DMS 273 (cell line): ENCODE measurements around the gene DAB2IP.
A peak's percentile ranks its signal among the peaks of the same experiment; 100 is the strongest.
"Not testable (repeated sequence)": the region's sequence is repeated elsewhere in the genome, so short reads cannot be mapped to it uniquely, and the experiment has no call there.

Experiments used
- DNase-seq: peaks from one replicate; lab custom pipeline; 2025; ENCODE audit not compliant: unreplicated experiment; lab: John Stamatoyannopoulos, UW

DAB2IP gene

DNA sequence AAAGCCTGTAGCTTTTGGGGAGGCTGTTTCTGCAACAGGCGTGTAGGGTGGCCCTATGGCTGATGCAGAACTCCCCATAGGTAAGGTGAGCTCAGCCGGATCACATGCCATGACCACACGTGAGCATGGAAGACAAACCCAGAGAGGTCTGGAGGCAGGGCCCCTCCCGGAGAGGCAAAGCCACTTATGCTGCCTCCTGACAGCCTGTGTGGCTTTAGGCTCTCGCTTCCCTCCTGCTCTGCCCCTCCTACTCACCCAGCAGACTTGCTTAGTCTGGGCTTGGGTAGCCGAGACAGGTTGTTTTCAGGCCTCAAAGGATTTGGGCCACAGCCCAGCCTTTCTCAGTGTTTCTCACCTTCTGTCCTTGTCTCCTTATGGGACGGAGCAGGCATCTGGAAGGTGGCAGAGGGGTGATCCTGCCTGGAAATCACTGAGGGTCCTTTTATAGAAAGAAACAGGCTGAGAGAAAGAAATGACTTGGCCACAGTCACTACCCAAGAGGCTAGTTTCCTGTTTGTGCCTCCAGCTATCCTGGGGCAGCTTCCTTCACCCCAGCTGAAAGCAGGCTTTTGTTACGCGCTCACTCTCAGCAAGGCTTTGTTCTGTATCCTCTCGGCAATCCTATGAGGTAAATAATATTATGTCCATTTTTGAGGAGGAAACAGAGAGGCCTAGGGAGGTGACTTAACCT lies 89.9 kb downstream of the DAB2IP start:
- DNase-seq: peak; percentile 70

DNA sequence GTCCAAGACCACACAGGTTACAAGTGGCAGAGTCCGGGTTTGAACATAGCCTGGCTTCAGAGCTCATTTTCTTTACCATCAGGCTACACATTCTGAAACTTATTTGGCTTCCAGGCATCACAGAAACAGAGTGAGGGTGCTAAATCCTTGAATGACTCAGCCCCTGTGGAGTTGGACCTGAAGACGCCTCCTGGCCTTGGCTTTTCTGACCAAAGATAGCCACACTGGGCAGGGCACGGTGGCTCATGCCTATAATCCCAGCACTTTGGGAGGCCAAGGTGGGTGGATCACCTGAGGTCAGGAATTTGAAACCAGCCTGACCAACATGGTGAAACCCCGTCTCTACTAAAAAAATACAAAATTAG lies 90.5 kb downstream of the DAB2IP start:
- not testable (repeated sequence) for DNase-seq

DNA sequence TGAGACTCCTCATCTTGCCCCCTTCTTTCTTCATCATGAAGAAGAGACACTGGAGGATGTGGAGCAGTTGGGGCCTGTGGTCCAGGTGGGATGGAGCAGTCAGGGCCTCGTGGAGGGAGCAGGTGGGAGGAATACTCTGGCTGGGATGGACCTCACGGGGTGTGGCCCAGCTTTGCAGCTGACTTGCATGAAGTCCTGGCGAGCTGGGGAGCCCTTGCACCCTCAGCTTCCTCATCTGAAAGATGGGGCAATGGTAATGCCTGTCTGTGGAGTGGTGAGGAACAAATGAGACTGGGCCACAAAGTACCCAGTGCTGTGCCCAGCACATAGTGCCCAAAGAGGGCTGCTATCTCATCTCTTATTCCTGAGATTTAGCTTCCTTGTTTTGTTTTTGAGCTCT lies 91.5 kb downstream of the DAB2IP start:
- DNase-seq: no peak

DNA sequence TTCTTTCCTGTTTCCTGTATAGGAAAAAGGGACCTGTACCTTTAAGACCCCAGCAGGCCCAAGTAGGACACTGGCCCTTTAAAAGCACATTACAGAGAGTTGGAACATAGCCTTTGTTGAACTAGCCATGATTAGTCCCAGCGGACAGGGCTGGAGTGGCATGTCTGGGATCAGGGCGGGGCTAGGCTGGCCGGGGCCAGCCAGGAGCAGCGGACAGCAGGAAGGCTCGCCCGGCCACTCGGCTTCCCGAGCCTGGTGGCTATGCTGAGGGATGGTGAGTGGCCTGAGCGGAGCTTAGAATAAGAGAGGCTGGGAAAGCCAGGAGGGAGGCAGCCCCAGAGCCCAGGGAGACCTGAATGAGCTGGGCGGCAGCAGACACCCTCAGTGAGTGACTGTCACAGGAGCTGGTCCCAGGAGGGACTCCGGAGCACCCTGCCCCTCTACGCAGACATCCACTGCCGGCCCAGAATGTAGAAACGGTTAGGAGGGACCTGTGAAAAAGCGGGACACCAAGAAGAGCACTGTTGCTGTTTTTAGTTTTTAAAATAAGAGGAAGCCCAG lies 92.1 kb downstream of the DAB2IP start:
- peak; percentile 21 for DNase-seq

DNA sequence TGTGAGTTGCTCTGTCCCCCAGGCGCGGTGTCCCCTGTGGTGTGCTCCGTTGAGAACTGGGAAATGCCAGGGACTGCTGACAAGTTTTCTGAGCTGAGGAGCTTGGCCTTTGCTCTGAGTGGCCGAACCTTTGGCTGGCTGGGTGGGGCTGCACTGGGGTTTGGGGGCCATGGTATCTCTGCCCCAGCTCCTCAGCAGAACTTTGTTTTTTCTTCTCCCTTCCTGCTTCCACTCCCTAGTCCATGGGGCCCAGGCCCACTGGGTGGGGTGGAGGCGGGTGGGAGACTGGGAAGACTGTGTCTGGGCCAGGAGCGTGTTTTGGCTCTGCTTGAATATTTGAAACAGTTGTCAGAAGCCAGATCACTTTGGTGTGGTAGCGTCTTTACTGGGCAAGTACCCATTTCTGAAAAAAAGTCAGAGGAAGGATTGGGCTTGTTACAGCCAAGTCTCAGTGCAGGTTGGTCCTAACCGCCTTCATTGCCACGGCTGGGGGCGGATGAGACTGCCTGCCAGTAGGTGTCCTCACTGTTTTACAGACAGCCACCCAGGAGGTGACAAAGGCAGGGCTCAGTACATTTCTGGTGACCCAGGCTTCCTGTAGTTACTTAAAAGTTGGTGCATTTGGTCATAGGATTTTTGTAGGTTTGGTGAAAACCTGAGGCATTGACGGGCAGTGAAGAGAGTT lies 92.7 kb downstream of the DAB2IP start:
- DNase-seq: peak; percentile 34

DNA sequence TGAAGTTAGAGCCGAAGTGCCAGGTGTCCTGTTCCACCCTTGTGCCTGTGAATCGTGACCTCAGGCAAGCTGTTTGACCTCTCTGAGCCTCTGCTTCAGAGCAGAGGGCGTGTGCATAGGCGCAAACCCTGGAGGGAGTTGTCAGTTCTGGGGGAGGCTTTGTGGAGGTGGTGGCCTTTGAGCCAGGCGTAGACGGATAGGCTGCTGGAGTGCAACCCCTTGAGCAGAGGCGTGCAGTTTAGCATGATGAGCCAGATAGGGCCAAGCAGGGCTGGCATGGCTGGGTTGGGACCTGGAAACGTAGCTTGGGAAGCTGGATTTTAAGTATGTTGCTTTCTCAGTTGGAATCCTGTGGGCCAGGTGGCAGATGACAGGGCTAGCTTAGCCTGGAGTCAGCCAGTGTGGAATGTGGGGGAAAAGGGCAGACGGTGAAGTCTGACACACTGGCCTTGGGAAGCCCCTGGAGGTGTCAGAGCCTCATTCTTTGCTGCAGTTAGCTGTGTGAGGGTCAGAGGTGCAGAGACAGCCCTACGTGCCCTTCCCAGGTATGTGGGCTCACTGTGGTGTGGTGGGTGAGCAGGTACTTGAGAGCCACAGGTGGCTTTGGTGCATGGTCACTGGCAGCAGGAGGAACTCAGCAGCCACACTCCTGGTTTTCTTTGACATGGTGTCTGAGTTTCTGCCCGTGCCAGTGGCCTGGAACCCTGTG lies 93.4 kb downstream of the DAB2IP start:
- peak; percentile 21 for DNase-seq

DNA sequence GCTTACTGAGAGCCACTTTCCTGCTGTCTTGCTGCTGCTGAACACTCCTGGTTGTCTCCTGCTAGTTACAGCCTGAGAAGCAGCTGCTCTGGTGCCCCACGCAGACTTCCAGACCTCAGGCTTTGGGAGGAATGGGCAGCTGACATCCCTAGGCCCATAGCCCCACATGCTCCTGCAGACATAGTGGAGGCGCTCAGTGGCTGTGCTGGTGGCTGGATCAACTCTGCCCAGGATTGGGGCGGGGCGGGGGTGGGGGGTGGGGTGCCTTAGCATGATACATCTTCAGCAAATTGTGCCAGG lies 93.9 kb downstream of the DAB2IP start:
- DNase-seq: no peak

DNA sequence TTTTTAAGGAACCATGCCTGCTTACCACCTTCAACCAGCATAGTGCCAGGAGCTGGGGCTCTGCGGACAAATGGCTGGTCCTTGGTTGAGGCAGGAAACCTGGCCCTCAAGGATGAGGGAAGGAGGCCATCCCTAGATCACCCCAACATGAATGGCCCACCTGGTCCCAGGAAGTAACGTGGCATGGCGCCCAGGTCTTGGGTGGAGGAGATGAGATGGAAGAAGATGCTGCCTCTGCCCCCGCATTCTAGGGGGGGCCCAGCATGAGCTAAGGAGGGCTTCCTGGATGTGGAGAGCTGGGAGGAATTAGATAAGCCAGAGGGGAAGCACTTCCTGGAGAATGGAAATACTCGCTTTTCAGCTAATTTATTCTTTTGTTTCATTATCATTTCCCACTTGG lies 95.0 kb downstream of the DAB2IP start:
- DNase-seq: no peak

DNA sequence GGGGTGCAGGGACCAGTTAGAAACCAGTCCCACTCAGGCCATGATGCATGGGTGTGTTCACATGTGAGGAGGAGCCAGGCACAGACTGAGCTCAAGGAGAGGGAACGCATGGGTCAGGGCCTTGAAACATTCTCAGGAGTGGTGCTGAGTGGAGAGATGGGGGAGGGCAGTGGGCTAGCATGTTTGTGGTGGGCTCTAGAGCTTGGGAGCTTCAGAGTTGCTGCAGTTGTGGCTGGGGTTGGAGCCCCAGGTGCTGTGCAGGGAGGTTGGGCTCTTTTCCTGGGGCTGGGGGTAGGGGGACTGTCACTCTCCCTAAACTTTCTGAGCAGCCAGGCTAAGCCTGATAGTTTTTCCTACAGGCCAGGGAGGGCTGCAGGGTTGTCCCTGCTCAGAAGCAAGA lies 95.4 kb downstream of the DAB2IP start:
- no peak for DNase-seq

DNA sequence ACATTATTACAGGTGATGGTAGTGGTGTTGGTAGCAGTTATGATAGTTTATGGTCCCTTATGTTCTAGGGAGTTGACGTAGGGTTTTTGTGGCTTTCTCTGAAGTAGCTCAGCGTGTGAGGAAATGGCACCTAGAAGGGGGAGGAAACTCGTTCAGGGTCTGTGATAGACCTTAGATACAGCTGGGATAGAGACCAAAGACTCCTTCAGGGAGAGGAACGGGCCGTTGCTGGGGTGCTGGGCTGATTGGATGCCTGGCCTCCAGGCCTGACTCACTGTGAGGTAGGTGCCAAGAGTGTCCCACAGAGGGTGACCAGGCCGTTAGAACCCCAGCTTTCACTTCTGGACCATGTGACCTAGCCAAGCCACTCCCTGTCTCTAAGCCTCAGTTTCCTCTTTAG lies 96.6 kb downstream of the DAB2IP start:
- no peak for DNase-seq

DNA sequence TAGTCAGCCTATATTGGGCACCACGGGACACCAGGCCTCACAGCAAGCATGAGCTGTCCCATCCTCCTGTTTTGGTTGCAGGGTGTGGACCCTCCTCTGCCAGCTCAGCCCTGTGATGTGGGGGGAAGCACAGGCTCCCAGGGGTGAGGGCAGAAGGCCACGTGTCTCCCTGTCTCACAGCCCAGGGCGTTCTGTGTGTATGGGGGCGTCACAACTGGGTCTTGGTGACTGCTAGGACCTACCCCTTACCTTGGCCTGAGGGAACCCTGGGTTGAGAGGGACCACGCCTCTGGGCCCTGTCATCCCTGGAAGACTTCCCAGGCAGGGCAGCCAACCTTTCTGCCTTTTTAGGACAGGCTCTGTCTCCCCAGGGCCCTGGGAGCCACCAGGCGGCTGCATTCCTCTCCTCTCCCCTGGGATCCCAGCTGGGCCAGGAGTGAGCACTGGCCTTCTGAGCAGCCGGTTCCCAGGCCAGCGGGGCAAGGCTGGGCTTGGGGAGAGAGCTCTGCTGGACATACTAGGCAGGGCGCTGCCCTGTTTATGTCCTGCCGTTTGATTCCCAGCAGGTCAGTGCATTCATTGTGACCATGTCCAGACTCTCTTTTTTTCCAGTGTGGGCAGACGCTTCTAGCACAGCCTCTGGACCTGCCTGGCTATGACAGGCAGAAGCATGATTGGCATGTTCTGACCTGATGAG lies 97.4 kb downstream of the DAB2IP start:
- DNase-seq: no peak

DNA sequence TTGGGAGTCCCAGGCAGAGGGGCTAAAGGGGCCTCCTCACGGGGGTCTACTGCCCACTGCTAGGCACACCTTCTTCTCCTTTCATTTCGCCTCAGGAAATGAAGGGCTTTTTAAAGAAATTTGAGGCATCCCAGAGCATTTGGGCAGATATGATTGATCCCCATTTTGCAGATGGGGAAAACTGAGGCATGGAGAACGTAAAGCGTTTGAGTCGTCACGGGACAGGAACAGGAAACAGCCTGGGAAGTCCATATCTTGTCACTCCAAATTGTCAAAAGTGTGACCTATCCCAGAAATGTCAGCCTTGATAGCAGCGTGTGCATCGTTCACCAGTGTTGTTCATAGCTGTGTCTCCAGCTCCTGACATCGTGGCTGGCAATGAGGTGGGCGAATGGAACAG lies 98.2 kb downstream of the DAB2IP start:
- no peak for DNase-seq

DNA sequence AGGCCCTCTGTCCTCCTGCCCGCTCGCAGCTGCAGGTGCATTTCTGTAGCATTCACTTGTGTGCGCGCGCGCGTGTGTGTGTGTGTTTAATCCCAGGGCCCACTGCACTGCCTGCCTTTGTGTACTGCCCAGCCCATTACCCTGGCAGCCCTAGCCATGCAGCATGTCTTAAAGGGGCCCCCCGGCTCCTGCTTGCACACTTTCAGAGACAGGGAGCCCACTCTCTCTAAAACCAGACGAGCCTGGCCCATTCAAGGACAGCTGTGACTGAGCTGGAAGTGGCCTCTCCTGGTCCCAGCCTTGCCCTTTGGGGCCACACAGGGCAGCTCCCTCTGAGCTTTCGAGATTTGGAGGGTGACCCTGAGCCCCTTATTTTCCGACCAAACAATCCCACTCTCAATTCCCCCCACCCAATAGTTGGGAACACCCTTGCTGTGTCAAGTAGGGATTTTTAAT lies 98.9 kb downstream of the DAB2IP start:
- DNase-seq: no peak

DNA sequence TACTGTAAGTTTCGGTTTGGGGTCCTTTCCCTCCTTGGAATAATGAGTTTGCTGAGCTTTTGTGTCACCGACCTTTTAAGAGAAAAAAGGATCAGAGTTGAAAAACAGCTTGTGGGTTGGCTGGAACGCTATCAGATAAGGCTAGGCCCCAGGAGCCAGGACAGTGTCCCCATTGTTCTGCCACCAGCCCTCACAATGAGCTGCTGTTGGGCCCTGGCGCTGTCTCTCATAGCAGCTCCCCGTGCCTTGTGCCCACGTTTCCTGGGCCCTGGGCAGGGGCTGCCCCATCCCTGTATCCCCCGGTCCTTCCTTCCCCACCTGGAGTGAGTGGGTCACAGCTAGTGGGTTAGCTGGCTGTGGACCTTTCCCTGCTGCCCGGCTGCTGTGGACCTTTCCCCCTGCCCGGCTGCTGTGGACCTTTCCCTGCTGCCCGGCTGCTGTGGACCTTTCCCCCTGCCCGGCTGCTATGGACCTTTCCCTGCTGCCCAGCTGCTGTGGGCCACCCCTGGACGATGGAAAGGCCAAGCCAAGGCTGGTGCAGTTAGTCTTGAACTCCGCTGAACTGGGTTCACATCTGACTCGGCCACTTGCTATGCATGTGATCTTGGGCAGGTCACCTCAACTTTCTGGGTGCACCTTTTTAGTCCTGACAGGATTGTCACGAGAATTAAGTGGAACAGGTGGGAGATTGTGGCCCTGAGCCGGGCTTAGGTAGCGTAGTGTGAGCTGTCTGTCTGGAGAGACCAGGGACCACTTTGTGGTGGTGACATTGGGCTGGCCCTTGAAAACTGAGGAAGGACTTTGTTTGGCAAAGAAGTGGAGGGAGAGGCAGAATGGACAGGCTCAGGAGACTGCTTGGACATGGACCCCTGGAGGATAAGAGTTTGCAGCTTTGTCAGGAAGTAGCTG lies 99.5 kb downstream of the DAB2IP start:
- DNase-seq: no peak

DNA sequence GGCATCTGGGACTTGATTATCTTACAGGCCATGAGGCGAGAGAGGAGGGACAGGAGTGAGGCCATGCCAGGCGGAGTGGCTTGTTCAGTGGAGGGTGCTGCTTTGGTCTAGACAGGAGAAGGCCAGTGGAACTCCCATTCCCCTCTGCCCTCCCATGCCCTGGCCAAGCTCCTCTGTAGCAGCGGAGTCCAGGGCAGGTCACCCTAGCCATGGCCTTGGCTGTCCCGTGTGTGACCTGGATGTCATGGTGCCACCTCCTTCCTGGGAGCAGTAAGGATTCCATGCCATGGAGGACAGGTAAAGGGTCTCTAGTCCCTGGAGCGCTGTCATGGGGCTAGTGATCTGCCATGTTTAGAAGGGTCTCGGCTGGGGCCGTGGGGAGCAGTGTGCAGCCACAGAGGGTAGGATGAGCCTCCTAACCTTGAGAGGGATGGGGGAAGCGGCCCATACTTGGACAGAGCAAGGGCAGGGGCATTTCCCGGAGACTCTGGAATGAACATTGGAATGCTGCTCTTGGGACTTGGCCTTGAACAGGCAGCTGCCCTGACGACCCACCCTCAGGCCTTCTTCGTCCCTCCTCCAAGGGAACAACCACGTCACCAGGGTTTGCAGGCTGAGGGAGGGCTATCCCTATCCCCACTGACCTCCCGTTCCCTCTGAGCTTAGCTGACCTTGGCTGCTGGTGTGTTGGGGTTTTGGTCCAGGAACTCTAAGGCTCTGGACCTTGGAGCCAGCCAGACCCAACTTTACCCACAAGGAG lies 100.4 kb downstream of the DAB2IP start:
- DNase-seq: no peak

DNA sequence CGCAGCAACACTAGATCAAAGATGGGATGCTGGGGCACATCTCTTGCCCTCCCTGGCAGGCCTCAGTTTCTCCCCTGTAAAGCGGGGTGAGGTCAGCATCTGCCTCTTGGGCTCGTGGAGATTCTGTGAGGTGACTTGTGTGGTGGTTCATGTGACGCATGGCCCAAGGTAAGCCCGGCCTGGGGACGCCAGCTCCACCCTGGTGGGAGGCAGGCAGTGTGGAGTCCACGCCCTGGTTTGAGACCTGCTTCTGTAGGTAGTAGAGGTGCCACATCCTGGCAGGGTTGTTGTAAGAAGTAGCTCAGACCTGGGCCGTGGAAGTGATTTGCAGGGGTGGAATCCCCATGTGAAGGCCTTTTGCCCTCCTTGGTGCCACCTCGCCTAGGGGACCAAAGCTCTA lies 101.5 kb downstream of the DAB2IP start:
- DNase-seq: no peak

DNA sequence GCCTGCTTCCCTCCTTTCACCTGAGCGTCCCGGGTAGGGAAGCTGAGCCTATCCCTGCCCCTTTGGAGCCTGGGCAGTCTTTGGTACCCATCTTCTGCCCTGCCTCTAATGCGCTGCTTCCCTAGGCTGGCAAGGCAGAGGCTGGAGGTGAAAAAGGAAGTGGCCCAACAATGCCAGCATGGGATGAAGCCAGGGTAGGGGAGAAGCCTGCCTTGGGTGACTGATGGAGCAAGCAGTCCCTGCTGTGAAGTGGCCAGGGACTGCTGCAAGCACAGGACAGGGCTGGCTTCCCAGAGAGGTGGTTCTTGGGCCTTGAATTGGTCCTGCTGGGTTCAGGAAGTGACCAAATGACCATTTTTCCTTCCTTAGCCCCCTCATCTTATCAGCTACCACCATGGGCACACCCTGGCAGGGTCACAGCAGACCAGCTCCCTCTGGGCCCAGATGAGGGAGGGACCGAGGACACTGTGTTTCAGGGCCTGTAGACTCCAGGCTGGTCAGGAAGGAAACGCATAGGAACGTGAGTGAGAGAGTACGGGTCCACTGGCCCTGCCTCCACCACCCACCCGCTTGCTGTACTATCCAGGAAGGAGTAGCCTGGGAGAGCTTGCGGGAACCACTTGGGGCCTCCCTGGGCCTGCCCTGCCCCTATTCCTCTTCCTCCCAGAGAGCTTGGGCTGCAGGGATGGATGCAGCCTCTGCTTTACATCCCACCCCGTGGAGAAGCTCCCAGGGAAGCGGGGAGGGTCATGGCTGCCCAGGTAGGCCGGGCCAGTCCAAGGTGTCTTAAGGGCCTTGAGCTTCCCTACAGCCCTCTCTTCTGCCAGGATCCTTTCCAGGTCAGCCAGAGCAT lies 102.6 kb downstream of the DAB2IP start:
- DNase-seq: no peak

DNA sequence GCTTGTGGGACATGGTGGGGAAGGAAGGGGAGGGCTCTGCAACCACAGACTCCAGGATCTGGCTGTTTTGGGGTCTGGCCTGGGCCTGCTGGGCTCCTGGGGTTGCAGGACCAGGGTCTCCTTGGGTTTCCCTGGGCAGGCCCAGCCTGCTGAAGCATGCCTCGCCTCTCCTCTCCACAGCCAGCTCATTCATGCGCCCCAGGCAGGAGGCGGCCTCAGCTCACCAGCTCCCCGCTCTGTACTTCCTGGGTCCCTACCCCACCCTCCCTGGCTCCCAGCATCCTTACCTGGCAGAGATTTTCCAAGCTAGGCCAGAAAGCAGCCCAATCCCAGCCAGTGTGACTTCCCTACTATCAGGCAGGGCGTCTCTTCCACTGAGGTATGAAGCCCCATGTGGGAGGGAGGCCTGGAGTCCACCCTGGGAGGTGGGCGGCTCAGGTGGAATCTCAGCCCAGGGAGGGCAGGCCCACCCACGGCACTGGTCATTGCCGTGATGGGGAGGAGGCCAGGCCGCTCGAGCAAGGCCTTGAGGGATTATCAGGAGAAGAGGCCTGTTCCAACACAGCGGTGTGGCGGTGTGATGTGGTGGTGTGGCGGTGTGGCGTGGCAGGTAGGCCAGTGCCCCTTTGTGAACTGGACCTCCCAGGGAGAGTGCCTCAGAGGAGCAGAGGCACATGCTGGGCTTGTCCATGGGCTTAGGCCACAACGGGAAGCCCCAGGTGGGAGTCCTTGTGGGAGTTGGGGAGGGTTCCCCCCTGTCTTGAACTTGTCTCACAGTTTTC lies 103.4 kb downstream of the DAB2IP start:
- DNase-seq: no peak
